Caco-2 (cell line): ENCODE data around the gene EEF2. TPM values are rescaled to one million over a fixed set of nuclear protein-coding genes. Genes with fewer than 3 reads are reported as not detected.
"Not testable (repeated sequence)": the region's sequence is repeated elsewhere in the genome, so short reads cannot be mapped to it uniquely, and the experiment has no call there.

Experiments used
- BruUV-seq: library from RNA; stranded (reverse); fragments of 400-500 nt; replicated peaks from 2 replicates; lab custom pipeline; 2021; lab: Mats Ljungman, UMichigan
- CTCF ChIA-PET: fragments of 300-600 bp; sonication (Branson Sonifier 250); formaldehyde crosslinking; loops from one replicate; lab custom pipeline; 2022; ENCODE audit warnings: antibody characterized with exemption; lab: Charles Lee
- POLR2A ChIA-PET: fragments of 300-600 bp; sonication (Branson Sonifier 250); formaldehyde crosslinking; loops from one replicate; lab custom pipeline; 2022; ENCODE audit warnings: antibody characterized with exemption; lab: Charles Lee
- DNase-seq, 2 experiments: peaks; one replicate each; pipeline versions ENCODE4 v3.0.0 to v3.0.0-alpha.2; 2020 to 2022
- H3K27me3 ChIP-seq: replicated peaks from 2 replicates; pipeline ENCODE4 v1.6.0; 2011; ENCODE audit warnings: low read length; ENCODE audit not compliant: control insufficient read depth, insufficient read depth
- H3K36me3 ChIP-seq: 2 replicates; pipeline ENCODE4 v1.5.1; 2011; ENCODE audit warnings: low read length; ENCODE audit not compliant: control insufficient read depth, insufficient read depth
- H3K4me1 ChIP-seq: fragments of 250-450 bp; sonication (Bioruptor Pico); 2 replicates; pipeline ENCODE4 v1.5.1; 2020; ENCODE audit warnings: mild to moderate bottlenecking
- H3K4me3 ChIP-seq: 2 replicates; pipeline ENCODE4 v1.5.1; 2011; ENCODE audit warnings: low read depth, mild to moderate bottlenecking, control low read depth, low read length
- H3K9me3 ChIP-seq: fragments of 250-450 bp; sonication (Bioruptor Pico); 2 replicates; pipeline ENCODE4 v1.5.1; 2020; ENCODE audit warnings: mild to moderate bottlenecking, moderate library complexity
- H3K27ac Mint-ChIP-seq: one replicate; pipeline ENCODE4 v1.8.0; 2022; ENCODE audit warnings: mixed read lengths; ENCODE audit not compliant: unreplicated experiment
- H3K27me3 Mint-ChIP-seq: one replicate; pipeline ENCODE4 v1.8.0; 2022; ENCODE audit warnings: mixed read lengths; ENCODE audit not compliant: insufficient read depth, unreplicated experiment
- H3K36me3 Mint-ChIP-seq: one replicate; pipeline ENCODE4 v1.8.0; 2022; ENCODE audit warnings: mild to moderate bottlenecking, mixed read lengths; ENCODE audit not compliant: insufficient read depth, unreplicated experiment
- H3K4me1 Mint-ChIP-seq: one replicate; pipeline ENCODE4 v1.8.0; 2022; ENCODE audit warnings: low read depth, mixed read lengths; ENCODE audit not compliant: unreplicated experiment
- H3K4me3 Mint-ChIP-seq: one replicate; pipeline ENCODE4 v1.8.0; 2022; ENCODE audit warnings: mild to moderate bottlenecking, moderate library complexity, mixed read lengths; ENCODE audit not compliant: unreplicated experiment
- H3K9me3 Mint-ChIP-seq: one replicate; pipeline ENCODE4 v1.8.0; 2022; ENCODE audit warnings: mixed read lengths; ENCODE audit not compliant: unreplicated experiment
- intact Hi-C: fragments of 100-400 bp; cut with micrococcal nuclease; formaldehyde crosslinking; loops from one replicate; pipeline ENCODE4 v1.10.0; 2022; ENCODE audit not compliant: unreplicated experiment
- total RNA-seq: library from RNA; stranded (reverse); gene quantifications from 2 replicates; pipeline ENCODE4 v1.2.3, GENCODE V29; 2022
- TF ChIP-seq, protein P1 (sequence below), 2 experiments: fragments of 200-600 bp in 1 of 2; IDR thresholded peaks; 1 replicate in 1 of 2; 2 replicates in 1 of 2; pipeline versions ENCODE4 v1.5.1 to v1.8.0; 2011 to 2022; ENCODE audit warnings: antibody characterized with exemption in 1 of 2, control low read depth in 1 of 2, inconsistent platforms in 1 of 2, low read depth in 1 of 2, low read length in 1 of 2, mild to moderate bottlenecking in 1 of 2, moderate library complexity in 1 of 2; ENCODE audit not compliant: insufficient read depth in 1 of 2, severe bottlenecking in 1 of 2, unreplicated experiment in 1 of 2

Gene EEF2
- total RNA-seq, 1 experiment from 2014 or later: 2,157 TPM

GRCh38 chr19:3954107-3954506 is 31.2 kb downstream of the EEF2 start:
- intact Hi-C loops: no loop called here
- POLR2A ChIA-PET: interaction anchor here (1.0 kb wide), 1 partner anchor 191 kb away, joined by 3 read pairs; no protein-coding TSS in a partner anchor
- H3K36me3 ChIP-seq: no peaks in the 10 kb centered on the region; the same call in 1 of the 2 replicates
- H3K9me3 Mint-ChIP-seq: no peaks in the 10 kb centered on the region
- BruUV-seq: no TSS peak
- CTCF ChIA-PET: no interaction called here
- H3K4me1 ChIP-seq: peaks cover 6% of the 10 kb centered on the region; the same call in 1 of the 2 replicates
- no peak overlapping the region for H3K27ac Mint-ChIP-seq
- no peaks in the 10 kb centered on the region for H3K27me3 ChIP-seq
- TF ChIP-seq, protein P1, sequence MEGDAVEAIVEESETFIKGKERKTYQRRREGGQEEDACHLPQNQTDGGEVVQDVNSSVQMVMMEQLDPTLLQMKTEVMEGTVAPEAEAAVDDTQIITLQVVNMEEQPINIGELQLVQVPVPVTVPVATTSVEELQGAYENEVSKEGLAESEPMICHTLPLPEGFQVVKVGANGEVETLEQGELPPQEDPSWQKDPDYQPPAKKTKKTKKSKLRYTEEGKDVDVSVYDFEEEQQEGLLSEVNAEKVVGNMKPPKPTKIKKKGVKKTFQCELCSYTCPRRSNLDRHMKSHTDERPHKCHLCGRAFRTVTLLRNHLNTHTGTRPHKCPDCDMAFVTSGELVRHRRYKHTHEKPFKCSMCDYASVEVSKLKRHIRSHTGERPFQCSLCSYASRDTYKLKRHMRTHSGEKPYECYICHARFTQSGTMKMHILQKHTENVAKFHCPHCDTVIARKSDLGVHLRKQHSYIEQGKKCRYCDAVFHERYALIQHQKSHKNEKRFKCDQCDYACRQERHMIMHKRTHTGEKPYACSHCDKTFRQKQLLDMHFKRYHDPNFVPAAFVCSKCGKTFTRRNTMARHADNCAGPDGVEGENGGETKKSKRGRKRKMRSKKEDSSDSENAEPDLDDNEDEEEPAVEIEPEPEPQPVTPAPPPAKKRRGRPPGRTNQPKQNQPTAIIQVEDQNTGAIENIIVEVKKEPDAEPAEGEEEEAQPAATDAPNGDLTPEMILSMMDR (IDR thresholded peaks at IDR 0.05; ENCODE audit: insufficient read depth in 1 of 2, low read depth in 1 of 2, low read length in 1 of 2, severe bottlenecking in 1 of 2, unreplicated experiment in 1 of 2): no peak
- H3K4me3 ChIP-seq: no peak overlapping the region
- H3K36me3 Mint-ChIP-seq: peaks cover 30% of the 10 kb centered on the region
- H3K4me3 Mint-ChIP-seq: no peak overlapping the region
- no peaks in the 10 kb centered on the region for H3K9me3 ChIP-seq
- H3K4me1 Mint-ChIP-seq: peaks cover 11% of the 10 kb centered on the region
- DNase-seq: no peak
- H3K27me3 Mint-ChIP-seq: no peaks in the 10 kb centered on the region

DNA sequence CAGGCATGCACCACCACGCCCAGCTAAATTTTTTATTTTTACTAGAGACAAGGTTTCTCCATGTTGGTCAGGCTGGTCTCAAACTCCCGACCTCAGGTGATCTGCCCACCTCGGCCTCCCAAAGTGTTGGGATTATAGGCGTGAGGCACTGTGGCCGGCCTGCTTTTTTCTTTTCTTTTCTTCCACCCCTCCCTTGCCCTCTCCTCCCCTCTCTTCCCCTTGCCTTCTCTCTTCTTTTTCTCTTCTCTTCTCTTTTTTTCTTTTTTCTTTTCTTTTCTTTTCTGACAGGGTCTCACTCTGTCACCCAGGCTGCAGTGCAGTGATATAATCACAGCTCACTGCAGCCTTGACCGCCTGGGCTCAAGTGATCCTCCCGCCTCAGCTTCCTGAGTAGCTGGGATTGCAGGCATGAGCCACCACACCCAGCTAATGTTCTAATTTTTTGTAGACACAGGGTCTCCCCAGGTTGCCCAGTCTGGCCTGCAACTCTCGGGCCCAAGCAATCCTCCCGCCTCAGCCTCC is 32.4 kb downstream of the EEF2 start:
- CTCF ChIA-PET: interaction anchor here (0.6 to 0.7 kb wide), 3 partner anchors 35 to 495 kb away, joined by 4 to 5 read pairs (median 4); no protein-coding TSS in a partner anchor
- POLR2A ChIA-PET: interaction anchor here (1.0 to 1.4 kb wide), 2 partner anchors 16 to 190 kb away, joined by 3 to 4 read pairs; no protein-coding TSS in a partner anchor
- Mint-ChIP-seq H3K27ac (peak overlapping the region; percentile 11), H3K4me1 (peaks cover 11% of the 10 kb centered on the region), H3K36me3 (peaks cover 24% of the 10 kb centered on the region)
- BruUV-seq, intact Hi-C loops, H3K27me3 Mint-ChIP-seq, H3K36me3 ChIP-seq, DNase-seq, H3K9me3 Mint-ChIP-seq, H3K4me3 ChIP-seq, H3K4me1 ChIP-seq, H3K9me3 ChIP-seq, H3K4me3 Mint-ChIP-seq, H3K27me3 ChIP-seq: not testable (repeated sequence)

DNA sequence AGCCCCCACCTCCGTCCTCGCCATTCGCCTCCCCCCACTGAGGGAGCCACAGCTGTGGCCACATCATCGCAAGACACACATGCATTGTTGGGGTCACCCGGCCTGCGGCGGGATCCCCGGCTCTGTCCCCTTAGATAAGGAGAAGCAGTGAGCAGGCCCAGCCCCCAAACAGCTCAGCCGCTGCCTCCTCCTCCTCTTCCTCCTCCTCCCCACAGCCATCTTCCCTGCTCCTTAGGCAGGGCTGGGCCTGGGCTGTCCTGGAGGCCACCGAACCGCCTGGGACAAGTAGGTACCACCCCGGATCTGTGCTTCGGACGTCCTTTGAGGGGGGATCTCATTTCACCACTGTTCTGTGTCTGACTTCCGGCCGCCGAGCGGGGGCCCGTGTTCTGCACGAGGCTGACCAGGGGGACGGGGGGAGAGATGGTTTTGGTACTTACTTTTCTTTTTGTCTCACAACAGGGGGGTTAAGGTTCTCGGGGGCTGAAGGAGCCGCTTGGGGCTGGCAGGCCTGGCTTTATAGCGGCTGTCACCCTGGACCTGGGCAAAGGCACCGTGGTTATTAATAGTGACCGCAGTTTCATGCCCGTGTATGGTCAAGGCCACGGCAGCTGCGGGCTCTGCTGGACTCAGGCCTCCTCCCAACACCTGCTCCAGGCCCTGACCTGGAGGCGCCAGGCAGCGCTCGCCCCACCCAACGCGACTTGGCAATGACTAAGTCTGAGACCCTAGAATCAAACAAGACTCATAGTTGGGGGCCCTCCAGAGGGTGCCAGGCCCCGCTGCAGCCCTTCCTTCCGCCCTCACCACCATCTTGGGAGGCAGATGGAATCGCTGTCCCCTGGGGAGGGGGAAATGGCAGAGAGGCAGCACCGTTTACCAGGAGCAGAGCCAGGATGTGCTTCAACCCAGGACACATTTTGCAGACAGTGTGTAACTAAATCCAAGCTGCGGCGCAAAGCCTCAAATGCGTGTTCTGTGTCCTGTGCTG is 34.1 kb downstream of the EEF2 start:
- CTCF ChIA-PET: no interaction called here
- Mint-ChIP-seq H3K27ac (no peak overlapping the region), H3K9me3 (no peaks in the 10 kb centered on the region), H3K36me3 (peaks cover 12% of the 10 kb centered on the region), H3K4me3 (no peak overlapping the region), H3K27me3 (no peaks in the 10 kb centered on the region), H3K4me1 (peaks cover 11% of the 10 kb centered on the region)
- Histone ChIP-seq H3K27me3 (no peaks in the 10 kb centered on the region), H3K36me3 (no peaks in the 10 kb centered on the region), H3K9me3 (no peaks in the 10 kb centered on the region), H3K4me3 (no peak overlapping the region), H3K4me1 (peaks cover 6% of the 10 kb centered on the region; the same call in 1 of the 2 replicates)
- no peak for DNase-seq
- no TSS peak for BruUV-seq
- POLR2A ChIA-PET: no interaction called here
- TF ChIP-seq, protein P1 (IDR thresholded peaks at IDR 0.05; ENCODE audit: insufficient read depth in 1 of 2, low read depth in 1 of 2, low read length in 1 of 2, severe bottlenecking in 1 of 2, unreplicated experiment in 1 of 2): no peak
- intact Hi-C loops: no loop called here
